HFFc6 (cell line): Measurements from ENCODE around the gene TIGD3. TPM values are rescaled to one million over a fixed set of nuclear protein-coding genes. Genes with fewer than 3 reads are reported as not detected.

ENCODE experiments used
- DNase-seq: peaks from one replicate; pipeline ENCODE4 v3.0.0-alpha.2; 2018
- H3K27ac Mint-ChIP-seq: 2 replicates; pipeline ENCODE4 v1.8.0; 2020; ENCODE audit warnings: mild to moderate bottlenecking, mixed read lengths
- H3K27me3 Mint-ChIP-seq: 2 replicates; pipeline ENCODE4 v1.8.0; 2021; ENCODE audit warnings: mild to moderate bottlenecking, moderate library complexity, mixed read lengths; ENCODE audit not compliant: insufficient read depth
- H3K36me3 Mint-ChIP-seq: 2 replicates; pipeline ENCODE4 v1.8.0; 2021; ENCODE audit warnings: low read depth, mixed read lengths
- H3K4me1 Mint-ChIP-seq: 2 replicates; pipeline ENCODE4 v1.8.0; 2020; ENCODE audit warnings: low read depth, mixed read lengths
- H3K4me3 Mint-ChIP-seq: 2 replicates; pipeline ENCODE4 v1.8.0; 2020; ENCODE audit warnings: mild to moderate bottlenecking, moderate library complexity, mixed read lengths
- H3K9me3 Mint-ChIP-seq: 2 replicates; pipeline ENCODE4 v1.8.0; 2020; ENCODE audit warnings: mild to moderate bottlenecking, mixed read lengths
- CTCF ChIP-seq: fragments of 200-600 bp; sonication (generic); IDR thresholded peaks from 2 replicates; pipeline ENCODE4 v1.5.0; 2021; ENCODE audit warnings: antibody characterized with exemption, mild to moderate bottlenecking
- total RNA-seq, 6 experiments: library from RNA; stranded (reverse); fragmentation: NEBNext Ultra II Directional; extraction: Animal tissue kit (Norgen Biotek cat#: 25700); gene quantifications; 2 replicates in 1 of 6; 3 replicates in 5 of 6; pipeline ENCODE4 v1.2.3, GENCODE V29; 2021

The TIGD3 gene
- total RNA-seq, 6 experiments from 2014 or later: 0.12 to 0.13 TPM; not detected in 4

GRCh38 chr11:65378928-65379638 lies 24.5 kb downstream of the TIGD3 start:
- Mint-ChIP-seq H3K4me1 (peaks cover 27% of the 10 kb centered on the region), H3K27ac (no peak overlapping the region), H3K9me3 (no peaks in the 10 kb centered on the region), H3K27me3 (no peaks in the 10 kb centered on the region), H3K4me3 (no peak overlapping the region), H3K36me3 (no peaks in the 10 kb centered on the region)
- no peak for DNase-seq
- no peak for TF ChIP-seq CTCF

GRCh38 chr11:65379698-65380459 lies 25.3 kb downstream of the TIGD3 start:
- no peak for TF ChIP-seq CTCF
- no peak overlapping the region for H3K4me3 Mint-ChIP-seq
- H3K9me3 Mint-ChIP-seq: no peaks in the 10 kb centered on the region
- H3K36me3 Mint-ChIP-seq: no peaks in the 10 kb centered on the region
- 0 out of 2 replicates have a peak overlapping the region, but pooled peaks have one; percentile 40 for H3K27ac Mint-ChIP-seq
- peaks cover 35% of the 10 kb centered on the region for H3K4me1 Mint-ChIP-seq
- no peak for DNase-seq
- H3K27me3 Mint-ChIP-seq: no peaks in the 10 kb centered on the region

DNA sequence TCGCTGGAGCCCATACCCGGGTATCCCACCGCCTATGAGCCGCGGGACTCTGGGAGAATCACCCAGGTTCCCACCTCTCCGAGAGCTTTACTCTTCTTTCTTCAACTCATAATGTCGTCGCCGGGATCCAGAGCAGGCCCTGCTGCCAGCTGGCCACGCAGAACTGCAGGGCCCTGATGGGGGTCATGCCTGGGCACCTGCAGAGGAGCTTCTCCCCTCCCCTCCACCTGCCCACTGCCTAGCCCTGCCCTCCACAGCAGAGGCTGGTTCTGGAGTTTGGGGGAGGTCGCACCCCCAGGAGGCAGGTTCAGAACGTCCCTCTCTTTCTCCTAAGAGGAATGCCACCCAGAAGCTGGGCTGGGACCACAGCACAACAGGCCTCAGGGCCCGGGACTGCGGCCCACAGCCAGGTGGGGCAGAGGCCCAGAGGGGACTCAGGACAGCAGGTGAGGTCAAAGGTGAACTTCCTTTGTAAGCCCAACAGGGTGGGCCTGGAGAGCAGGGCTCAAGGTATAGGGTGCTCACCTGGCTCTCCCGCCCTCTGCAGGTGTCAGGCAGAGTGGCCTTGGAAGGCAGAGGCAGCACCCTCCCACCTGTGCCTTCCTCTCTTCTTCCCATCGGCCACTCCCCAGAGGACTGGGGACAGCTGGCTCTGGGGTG lies 26.0 kb downstream of the TIGD3 start:
- Mint-ChIP-seq H3K4me1 (peaks cover 42% of the 10 kb centered on the region), H3K27ac (0 out of 2 replicates have a peak overlapping the region, but pooled peaks have one; percentile 40), H3K9me3 (no peaks in the 10 kb centered on the region)

DNA sequence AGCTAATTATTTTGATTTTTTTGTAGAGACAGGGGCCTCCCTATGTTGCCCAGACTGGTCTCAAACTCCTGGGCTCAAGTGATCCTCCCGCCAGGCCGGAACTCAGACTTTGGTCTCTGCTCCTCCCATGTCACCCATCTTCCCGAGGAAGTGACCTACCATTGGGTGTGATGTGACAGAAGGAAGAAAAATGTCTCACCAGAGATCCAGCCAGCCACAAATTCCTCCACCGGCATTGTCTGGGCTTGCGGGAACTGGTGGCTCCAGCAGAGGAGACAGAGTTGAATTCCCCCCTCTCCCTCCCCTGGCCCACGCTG lies 27.1 kb downstream of the TIGD3 start:
- Mint-ChIP-seq H3K36me3 (no peaks in the 10 kb centered on the region), H3K4me1 (peaks cover 43% of the 10 kb centered on the region), H3K9me3 (no peaks in the 10 kb centered on the region), H3K27ac (peak overlapping the region; percentile 97), H3K27me3 (no peaks in the 10 kb centered on the region), H3K4me3 (peak overlapping the region; percentile 84)
- DNase-seq: peak; percentile 74
- TF ChIP-seq CTCF: no peak

More for the DNA sequence above, 26.0 kb downstream of the TIGD3 start:
- DNase-seq: no peak
- H3K4me3 Mint-ChIP-seq: no peak overlapping the region
- H3K27me3 Mint-ChIP-seq: no peaks in the 10 kb centered on the region
- 0 out of 2 replicates have a peak, but pooled peaks have one; percentile 12 for TF ChIP-seq CTCF
- no peaks in the 10 kb centered on the region for H3K36me3 Mint-ChIP-seq

DNA sequence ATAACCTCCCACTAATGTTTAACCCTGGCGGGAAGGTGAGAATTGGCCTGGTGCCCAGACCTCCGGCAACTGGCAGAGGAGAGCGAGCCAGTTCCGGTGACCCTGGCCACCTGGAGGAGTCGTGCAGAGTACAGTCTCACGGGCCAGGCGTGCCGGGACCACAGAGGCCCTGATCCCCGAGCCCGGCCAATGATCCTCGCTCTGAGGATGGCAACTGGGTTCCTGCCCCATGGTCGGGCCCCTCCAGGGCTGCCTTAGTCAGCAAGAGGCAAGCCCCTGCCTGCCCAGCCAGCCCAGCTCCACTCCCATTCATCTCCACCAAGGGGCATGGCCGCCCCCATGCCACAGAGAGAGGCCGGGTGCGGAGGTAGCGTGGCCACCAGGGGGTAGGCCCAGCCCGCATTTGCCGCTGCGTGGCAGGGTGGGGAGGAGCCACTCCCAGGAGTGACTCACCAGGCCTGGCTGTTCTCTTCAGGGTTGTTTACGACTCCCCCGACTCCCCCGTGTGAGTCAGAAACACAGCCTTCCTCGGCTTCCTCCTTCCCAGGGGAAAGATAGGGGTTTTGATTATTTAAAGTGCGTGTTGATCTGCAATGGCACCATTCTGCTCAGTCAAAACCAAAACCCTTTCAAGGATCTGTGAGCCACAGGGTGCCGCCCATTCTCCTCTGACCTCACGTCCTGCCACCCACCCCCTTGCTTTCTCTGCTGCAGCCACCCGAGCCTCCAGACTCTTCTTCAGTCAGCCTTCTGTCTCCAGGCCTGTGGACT lies 27.7 kb downstream of the TIGD3 start, which contains the start of gene SLC25A45:
SLC25A45 (minus strand) TSS at position 614 of the 771 bp plus-strand sequence. CDS start 695 bp downstream, outside the sequence.
- peak within 1 kb of the TSS; percentile 97 for H3K27ac Mint-ChIP-seq
- no peaks in the 10 kb centered on the region for H3K9me3 Mint-ChIP-seq
- no peaks in the 10 kb centered on the region for H3K27me3 Mint-ChIP-seq
- H3K4me1 Mint-ChIP-seq: peaks cover 43% of the 10 kb centered on the region
- no peaks in the 10 kb centered on the region for H3K36me3 Mint-ChIP-seq
- DNase-seq: peak; percentile 98
- TF ChIP-seq CTCF: peak; percentile 91
- H3K4me3 Mint-ChIP-seq: peak within 1 kb of the TSS; percentile 84
